ENCODE results near the gene PEAR1.

PEAR1 gene

GRCh38 chr1:156936721-156937220 is 43.3 kb downstream of the PEAR1 start:
- no peak for DNase-seq (ENCODE audit: extremely low spot score)
- ChIA-PET POLR2A (no interaction called here), CTCF (interaction anchor here (1.0 to 1.3 kb wide), 2 partner anchors 45 to 138 kb away, joined by 4 to 5 read pairs; no protein-coding TSS in a partner anchor)
- TF ChIP-seq SUZ12 (IDR thresholded peaks at IDR 0.05) (no peak), TARDBP (IDR thresholded peaks at IDR 0.05) (no peak), LEF1 (IDR thresholded peaks at IDR 0.05; ENCODE audit: borderline replicate concordance) (no peak), FOXM1 (IDR thresholded peaks at IDR 0.05; ENCODE audit: borderline replicate concordance) (no peak), ELF4 (IDR thresholded peaks at IDR 0.05) (no peak), L3MBTL2 (conservative IDR thresholded peaks at IDR 0.05) (no peak), BHLHE40 (IDR thresholded peaks at IDR 0.05; ENCODE audit: borderline replicate concordance) (no peak), CTBP1 (IDR thresholded peaks at IDR 0.05; ENCODE audit: borderline replicate concordance) (no peak), SP1 (IDR thresholded peaks at IDR 0.05) (no peak), PKNOX1 (IDR thresholded peaks at IDR 0.05) (no peak)

GRCh38 chr1:156937883-156938282 is 44.4 kb downstream of the PEAR1 start:
- no peak for DNase-seq (ENCODE audit: extremely low spot score)
- POLR2A ChIA-PET, result interaction anchor here (0.7 kb wide), 1 partner anchor 108 kb away, joined by 3 read pairs; the partner anchor contains the start of gene ARHGEF11
- TF ChIP-seq BHLHE40 (IDR thresholded peaks at IDR 0.05; ENCODE audit: borderline replicate concordance) (no peak), L3MBTL2 (conservative IDR thresholded peaks at IDR 0.05) (no peak), TARDBP (IDR thresholded peaks at IDR 0.05) (no peak), PKNOX1 (IDR thresholded peaks at IDR 0.05) (no peak), HDGF (IDR thresholded peaks at IDR 0.05; ENCODE audit: borderline replicate concordance) (no peak), CTBP1 (IDR thresholded peaks at IDR 0.05; ENCODE audit: borderline replicate concordance) (no peak), FOXK2 (IDR thresholded peaks at IDR 0.05) (no peak)
- CTCF ChIA-PET, result interaction anchor here (1.0 to 1.7 kb wide), 3 partner anchors 10 to 136 kb away, joined by 3 to 4 read pairs (median 4); no protein-coding TSS in a partner anchor

GRCh38 chr1:156938813-156939212 is 45.3 kb downstream of the PEAR1 start:
- ChIA-PET POLR2A (no interaction called here), CTCF (interaction anchor here (1.7 kb wide), 1 partner anchor 11 kb away, joined by 4 read pairs; no protein-coding TSS in a partner anchor)

GRCh38 chr1:156939786-156940334 is 46.3 kb downstream of the PEAR1 start:
- CTCF ChIA-PET, result interaction anchor here (1.0 kb wide), 1 partner anchor 9 kb away, joined by 3 read pairs; no protein-coding TSS in a partner anchor
- no peak for TF ChIP-seq BHLHE40 (IDR thresholded peaks at IDR 0.05; ENCODE audit: borderline replicate concordance)
- TF ChIP-seq ZNF384 (IDR thresholded peaks at IDR 0.05), result no peak
- TF ChIP-seq ELF4 (IDR thresholded peaks at IDR 0.05), result no peak
- POLR2A ChIA-PET, result no interaction called here
- no peak for DNase-seq (ENCODE audit: extremely low spot score)

More at GRCh38 chr1:156938813-156939212, 45.3 kb downstream of the PEAR1 start:
- DNase-seq (ENCODE audit: extremely low spot score), result no peak
- TF ChIP-seq L3MBTL2 (conservative IDR thresholded peaks at IDR 0.05), result no peak
- TF ChIP-seq PKNOX1 (IDR thresholded peaks at IDR 0.05), result no peak
- TF ChIP-seq HDGF (IDR thresholded peaks at IDR 0.05; ENCODE audit: borderline replicate concordance), result no peak
- TF ChIP-seq LEF1 (IDR thresholded peaks at IDR 0.05; ENCODE audit: borderline replicate concordance), result no peak
- TF ChIP-seq FOXK2 (IDR thresholded peaks at IDR 0.05), result no peak
- TF ChIP-seq SP1 (IDR thresholded peaks at IDR 0.05), result no peak
- TF ChIP-seq ZNF384 (IDR thresholded peaks at IDR 0.05), result no peak
- no peak for TF ChIP-seq CTBP1 (IDR thresholded peaks at IDR 0.05; ENCODE audit: borderline replicate concordance)
- TF ChIP-seq FOXM1 (IDR thresholded peaks at IDR 0.05; ENCODE audit: borderline replicate concordance), result no peak
- no peak for TF ChIP-seq SUZ12 (IDR thresholded peaks at IDR 0.05)
- TF ChIP-seq NFRKB (IDR thresholded peaks at IDR 0.05), result no peak
- TF ChIP-seq TARDBP (IDR thresholded peaks at IDR 0.05), result no peak
- no peak for TF ChIP-seq BHLHE40 (IDR thresholded peaks at IDR 0.05; ENCODE audit: borderline replicate concordance)
- TF ChIP-seq ARNT (IDR thresholded peaks at IDR 0.05), result no peak

- CTCF ChIA-PET, result interaction anchor here (1.8 kb wide), 1 partner anchor 13 kb away, joined by 13 read pairs; no protein-coding TSS in a partner anchor
- no peak for DNase-seq (ENCODE audit: extremely low spot score)
- TF ChIP-seq SP1 (IDR thresholded peaks at IDR 0.05) (no peak), NFRKB (IDR thresholded peaks at IDR 0.05) (no peak), ZNF384 (IDR thresholded peaks at IDR 0.05) (no peak), HDGF (IDR thresholded peaks at IDR 0.05; ENCODE audit: borderline replicate concordance) (no peak), LEF1 (IDR thresholded peaks at IDR 0.05; ENCODE audit: borderline replicate concordance) (no peak), PKNOX1 (IDR thresholded peaks at IDR 0.05) (no peak), SUZ12 (IDR thresholded peaks at IDR 0.05) (no peak), FOXA1 (IDR thresholded peaks at IDR 0.05) (no peak), CTBP1 (IDR thresholded peaks at IDR 0.05; ENCODE audit: borderline replicate concordance) (no peak), L3MBTL2 (conservative IDR thresholded peaks at IDR 0.05) (no peak), ELF4 (IDR thresholded peaks at IDR 0.05) (no peak), TARDBP (IDR thresholded peaks at IDR 0.05) (no peak), FOXM1 (IDR thresholded peaks at IDR 0.05; ENCODE audit: borderline replicate concordance) (no peak), ARNT (IDR thresholded peaks at IDR 0.05) (no peak), BHLHE40 (IDR thresholded peaks at IDR 0.05; ENCODE audit: borderline replicate concordance) (no peak)
- POLR2A ChIA-PET, result interaction anchor here (1.3 kb wide), 1 partner anchor 213 kb away, joined by 5 read pairs; the partner anchor contains the start of genes ISG20L2 and METTL25B
Measured at GRCh38 chr1:156941675-156942074, 48.2 kb downstream of the PEAR1 start.
